SH-SY5Y (cell line): Measurements from ENCODE around the gene CCDC157.

Experiments
- GATA2 ChIP-seq: IDR thresholded peaks from 2 replicates; pipeline ENCODE4 v1.6.1; 2011; ENCODE audit warnings: mild to moderate bottlenecking, low read depth, low read length
- GATA3 ChIP-seq: IDR thresholded peaks from 2 replicates; pipeline ENCODE4 v1.6.1; 2011; ENCODE audit warnings: low read depth, mild to moderate bottlenecking, low read length, moderate library complexity

Gene CCDC157

GRCh38 chr22:30332994-30333706 is 23.7 kb upstream of the CCDC157 start:
- TF ChIP-seq GATA2 (no peak), GATA3 (no peak)

- TF ChIP-seq GATA2, result no peak
- no peak for TF ChIP-seq GATA3
Measured at GRCh38 chr22:30333707-30334087, 23.1 kb upstream of the CCDC157 start.

GRCh38 chr22:30334646-30335045 is 22.2 kb upstream of the CCDC157 start:
- TF ChIP-seq GATA3, result no peak
- TF ChIP-seq GATA2, result no peak

- TF ChIP-seq GATA2 (no peak), GATA3 (no peak)
Measured at GRCh38 chr22:30335236-30335635, 21.6 kb upstream of the CCDC157 start.

- TF ChIP-seq GATA3 (no peak), GATA2 (no peak)
Measured at GRCh38 chr22:30336752-30337460, 19.9 kb upstream of the CCDC157 start.

GRCh38 chr22:30337461-30337778 is 19.4 kb upstream of the CCDC157 start:
- TF ChIP-seq GATA3, result no peak
- no peak for TF ChIP-seq GATA2

GRCh38 chr22:30338802-30339201 is 18.0 kb upstream of the CCDC157 start:
- TF ChIP-seq GATA3 (no peak), GATA2 (no peak)

GRCh38 chr22:30340911-30341685 is 15.7 kb upstream of the CCDC157 start:
- no peak for TF ChIP-seq GATA2
- no peak for TF ChIP-seq GATA3

GRCh38 chr22:30344447-30345200 is 12.2 kb upstream of the CCDC157 start:
- TF ChIP-seq GATA3, result no peak
- TF ChIP-seq GATA2, result no peak

GRCh38 chr22:30347255-30347892 is 9.4 kb upstream of the CCDC157 start:
- TF ChIP-seq GATA2 (no peak), GATA3 (no peak)

GRCh38 chr22:30348404-30348803 is 8.4 kb upstream of the CCDC157 start:
- TF ChIP-seq GATA3 (no peak), GATA2 (no peak)

GRCh38 chr22:30348809-30349208 is 8.0 kb upstream of the CCDC157 start:
- TF ChIP-seq GATA3 (no peak), GATA2 (no peak)

- TF ChIP-seq GATA2 (no peak), GATA3 (no peak)
Measured at GRCh38 chr22:30351226-30351625, 5.6 kb upstream of the CCDC157 start.

GRCh38 chr22:30354644-30355043 is 2.2 kb upstream of the CCDC157 start:
- no peak for TF ChIP-seq GATA2
- no peak for TF ChIP-seq GATA3

- TF ChIP-seq GATA2 (no peak), GATA3 (no peak)
Measured at GRCh38 chr22:30357236-30357570, 396 bp downstream of the CCDC157 start.
